Measurements from ENCODE around the gene CCDC187. TPM values are rescaled to one million over a fixed set of nuclear protein-coding genes. Genes with fewer than 3 reads are reported as not detected.

The CCDC187 gene
- total and polyA plus RNA-seq, 4 donors = 2.0 to 16.8 (median 6.8) TPM

DNA sequence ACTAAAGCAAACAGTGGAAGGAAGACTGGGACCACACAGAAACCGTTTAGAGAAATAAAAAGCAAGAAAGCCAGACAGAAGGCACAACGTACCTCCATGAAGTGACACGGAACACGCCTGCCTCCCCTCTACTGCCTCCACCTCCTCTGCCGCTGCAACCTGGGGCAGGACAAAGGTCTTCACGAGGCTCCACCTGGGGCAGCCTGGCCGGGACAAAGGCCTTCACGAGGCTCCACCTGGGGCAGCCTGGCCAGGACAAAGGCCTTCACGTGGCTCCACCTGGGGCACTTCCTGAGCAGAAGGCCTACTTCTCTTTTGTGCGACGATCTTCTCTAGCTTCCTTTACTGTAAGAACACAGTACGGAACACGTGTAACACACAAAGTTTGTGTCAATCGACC lies 70.0 kb downstream of the CCDC187 start:
- DNase-seq (no peak), ATAC-seq (ENCODE audit: insufficient read depth, low FRiP score) (no peak)

DNA sequence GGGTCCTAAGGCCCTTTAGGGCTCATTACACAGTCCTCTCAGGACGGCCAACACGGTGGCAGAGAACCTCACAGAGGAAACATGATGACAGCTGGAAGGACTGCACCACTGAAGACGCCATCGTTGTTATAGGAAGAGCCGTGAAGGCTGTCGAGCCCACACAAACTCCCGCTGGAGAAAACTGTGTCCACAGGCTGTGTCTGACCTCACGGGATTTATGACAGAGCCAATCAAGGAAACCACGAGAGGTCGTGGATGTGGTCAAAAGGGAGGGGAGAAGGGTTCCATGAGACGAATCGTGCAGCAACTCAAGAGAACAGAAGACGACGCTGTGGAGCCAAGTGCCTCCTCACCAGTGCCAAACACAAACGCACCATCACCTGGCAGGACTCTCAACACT lies 70.5 kb downstream of the CCDC187 start:
- TF ChIP-seq, protein P1, sequence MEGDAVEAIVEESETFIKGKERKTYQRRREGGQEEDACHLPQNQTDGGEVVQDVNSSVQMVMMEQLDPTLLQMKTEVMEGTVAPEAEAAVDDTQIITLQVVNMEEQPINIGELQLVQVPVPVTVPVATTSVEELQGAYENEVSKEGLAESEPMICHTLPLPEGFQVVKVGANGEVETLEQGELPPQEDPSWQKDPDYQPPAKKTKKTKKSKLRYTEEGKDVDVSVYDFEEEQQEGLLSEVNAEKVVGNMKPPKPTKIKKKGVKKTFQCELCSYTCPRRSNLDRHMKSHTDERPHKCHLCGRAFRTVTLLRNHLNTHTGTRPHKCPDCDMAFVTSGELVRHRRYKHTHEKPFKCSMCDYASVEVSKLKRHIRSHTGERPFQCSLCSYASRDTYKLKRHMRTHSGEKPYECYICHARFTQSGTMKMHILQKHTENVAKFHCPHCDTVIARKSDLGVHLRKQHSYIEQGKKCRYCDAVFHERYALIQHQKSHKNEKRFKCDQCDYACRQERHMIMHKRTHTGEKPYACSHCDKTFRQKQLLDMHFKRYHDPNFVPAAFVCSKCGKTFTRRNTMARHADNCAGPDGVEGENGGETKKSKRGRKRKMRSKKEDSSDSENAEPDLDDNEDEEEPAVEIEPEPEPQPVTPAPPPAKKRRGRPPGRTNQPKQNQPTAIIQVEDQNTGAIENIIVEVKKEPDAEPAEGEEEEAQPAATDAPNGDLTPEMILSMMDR (IDR thresholded peaks at IDR 0.05; ENCODE audit: control extremely low read depth, extremely low read depth) = no peak
- no peaks in the 10 kb centered on the region for H3K4me1 ChIP-seq (ENCODE audit: control insufficient read depth in 5 of 5, insufficient read depth in 5 of 5, low read length in 5 of 5)
- no peak overlapping the region for H3K9ac ChIP-seq (ENCODE audit: insufficient read depth in 1 of 2, low read length in 2 of 2)
- WGBS, 2 donors = 52 to 70% methylated on average over 15 of the region's 15 CpGs
- DNase-seq = no peak
- no peak overlapping the region for H3K4me3 ChIP-seq
- H3K27ac ChIP-seq (ENCODE audit: low read depth in 1 of 2, low read length in 1 of 2) = no peak overlapping the region
- no peaks in the 10 kb centered on the region for H3K27me3 ChIP-seq (ENCODE audit: control insufficient read depth in 3 of 3, insufficient read depth in 3 of 3, low read length in 2 of 3)
- H3K9me3 ChIP-seq (ENCODE audit: control insufficient read depth in 4 of 4, insufficient read depth in 3 of 4, low read length in 3 of 4) = no peaks in the 10 kb centered on the region
- peaks cover 0 to 9% (median 4%) of the 10 kb centered on the region in 4 donors for H3K36me3 ChIP-seq (ENCODE audit: control insufficient read depth in 4 of 4, insufficient read depth in 4 of 4, low read length in 4 of 4)
- ATAC-seq (ENCODE audit: insufficient read depth, low FRiP score) = no peak

More for the DNA sequence above, 70.0 kb downstream of the CCDC187 start:
- H3K4me3 ChIP-seq = no peak overlapping the region
- H3K27ac ChIP-seq (ENCODE audit: low read depth in 1 of 2, low read length in 1 of 2) = no peak overlapping the region
- no peaks in the 10 kb centered on the region for H3K27me3 ChIP-seq (ENCODE audit: control insufficient read depth in 3 of 3, insufficient read depth in 3 of 3, low read length in 2 of 3)
- H3K9me3 ChIP-seq (ENCODE audit: control insufficient read depth in 4 of 4, insufficient read depth in 3 of 4, low read length in 3 of 4) = no peaks in the 10 kb centered on the region
- WGBS, 2 donors = 63 to 85% methylated on average over 14 of the region's 14 CpGs
- no peak overlapping the region for H3K9ac ChIP-seq (ENCODE audit: insufficient read depth in 1 of 2, low read length in 2 of 2)
- peaks cover 0 to 9% (median 4%) of the 10 kb centered on the region in 4 donors for H3K36me3 ChIP-seq (ENCODE audit: control insufficient read depth in 4 of 4, insufficient read depth in 4 of 4, low read length in 4 of 4)
- H3K4me1 ChIP-seq (ENCODE audit: control insufficient read depth in 5 of 5, insufficient read depth in 5 of 5, low read length in 5 of 5) = no peaks in the 10 kb centered on the region
- TF ChIP-seq, protein P1 (IDR thresholded peaks at IDR 0.05; ENCODE audit: control extremely low read depth, extremely low read depth) = no peak

DNA sequence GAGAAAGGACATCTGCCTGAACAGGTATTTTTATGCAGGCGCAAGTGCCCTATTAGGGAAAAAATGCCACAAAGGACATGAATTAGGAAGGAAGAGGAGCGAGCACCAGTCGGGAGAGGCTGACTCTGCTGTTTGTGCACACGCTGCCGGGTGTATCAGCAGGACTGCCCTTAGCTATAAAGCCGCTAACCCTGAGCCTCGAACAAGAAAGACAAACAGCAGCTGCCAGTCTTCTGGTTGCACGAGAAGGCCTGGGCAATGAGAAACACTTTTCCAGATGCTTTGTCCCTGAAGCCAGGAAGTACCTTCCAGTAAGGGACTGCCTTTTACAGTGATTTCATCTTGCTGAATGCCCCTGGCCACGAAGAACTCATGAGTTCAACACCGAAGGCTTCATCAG lies 70.9 kb downstream of the CCDC187 start:
- WGBS, 2 donors = 46 to 72% methylated on average over 10 of the region's 10 CpGs
- no peak overlapping the region for H3K27ac ChIP-seq (ENCODE audit: low read depth in 1 of 2, low read length in 1 of 2)
- TF ChIP-seq, protein P1 (IDR thresholded peaks at IDR 0.05; ENCODE audit: control extremely low read depth, extremely low read depth) = no peak
- H3K36me3 ChIP-seq (ENCODE audit: control insufficient read depth in 4 of 4, insufficient read depth in 4 of 4, low read length in 4 of 4) = peaks cover 0 to 9% (median 4%) of the 10 kb centered on the region in 4 donors
- DNase-seq = no peak
- ATAC-seq (ENCODE audit: insufficient read depth, low FRiP score) = no peak
- no peaks in the 10 kb centered on the region for H3K27me3 ChIP-seq (ENCODE audit: control insufficient read depth in 3 of 3, insufficient read depth in 3 of 3, low read length in 2 of 3)
- no peaks in the 10 kb centered on the region for H3K4me1 ChIP-seq (ENCODE audit: control insufficient read depth in 5 of 5, insufficient read depth in 5 of 5, low read length in 5 of 5)
- H3K9ac ChIP-seq (ENCODE audit: insufficient read depth in 1 of 2, low read length in 2 of 2) = no peak overlapping the region
- no peaks in the 10 kb centered on the region for H3K9me3 ChIP-seq (ENCODE audit: control insufficient read depth in 4 of 4, insufficient read depth in 3 of 4, low read length in 3 of 4)
- no peak overlapping the region for H3K4me3 ChIP-seq
